Stimulated activated CD8-positive, alpha-beta memory T cell treated with anti-CD3 and anti-CD28 coated beads, Interleukin-15, amount 100 ng/mL, for 48 hours (primary cell): ENCODE data around the gene CDH12.

Source experiments
- DNase-seq, 2 donors: peaks; one replicate each; pipeline ENCODE4 v3.0.0-alpha.2; 2020; ENCODE audit warnings: low read depth in 2 of 2

The CDH12 gene

DNA sequence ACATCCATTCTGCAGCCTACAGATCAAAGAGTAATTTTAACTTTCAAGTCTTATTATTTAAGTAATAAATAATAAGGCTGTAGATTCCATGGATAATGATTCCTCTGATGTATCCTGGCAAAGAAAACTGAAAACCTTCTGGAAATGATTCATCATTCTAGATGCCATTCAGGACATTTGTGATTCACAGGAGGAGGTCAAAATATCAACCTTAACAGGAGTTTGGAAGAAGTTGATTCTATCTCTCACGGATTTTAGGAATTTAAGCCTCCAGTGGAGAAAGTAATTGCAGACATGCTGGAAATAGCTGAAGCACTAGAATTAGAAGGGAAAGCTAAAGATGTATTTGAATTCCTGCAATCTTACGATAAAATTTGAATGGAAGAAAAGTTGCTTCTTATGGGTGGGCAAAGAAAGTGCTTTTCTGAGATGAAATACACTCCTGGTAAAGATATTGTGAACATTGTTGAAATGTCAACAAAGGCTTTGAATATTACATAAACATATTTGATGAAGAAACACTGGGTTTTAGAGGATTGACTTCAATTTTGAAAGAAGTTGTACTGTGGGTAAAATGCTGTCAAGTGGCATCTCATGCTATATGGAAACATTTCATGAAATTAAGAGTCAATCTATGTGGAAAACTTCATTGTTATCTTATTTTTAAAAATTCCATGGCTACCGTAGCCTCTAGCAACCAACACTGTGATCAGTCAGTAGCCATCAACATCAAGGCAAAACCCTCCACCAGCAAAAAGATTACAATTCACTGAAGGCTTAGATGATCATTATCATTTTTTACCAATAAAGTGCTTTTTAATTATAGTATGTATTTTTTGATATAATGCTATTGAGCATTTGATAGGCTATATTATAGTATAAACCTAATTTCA is 1141.0 kb downstream of the CDH12 start:
- no peak for DNase-seq

DNA sequence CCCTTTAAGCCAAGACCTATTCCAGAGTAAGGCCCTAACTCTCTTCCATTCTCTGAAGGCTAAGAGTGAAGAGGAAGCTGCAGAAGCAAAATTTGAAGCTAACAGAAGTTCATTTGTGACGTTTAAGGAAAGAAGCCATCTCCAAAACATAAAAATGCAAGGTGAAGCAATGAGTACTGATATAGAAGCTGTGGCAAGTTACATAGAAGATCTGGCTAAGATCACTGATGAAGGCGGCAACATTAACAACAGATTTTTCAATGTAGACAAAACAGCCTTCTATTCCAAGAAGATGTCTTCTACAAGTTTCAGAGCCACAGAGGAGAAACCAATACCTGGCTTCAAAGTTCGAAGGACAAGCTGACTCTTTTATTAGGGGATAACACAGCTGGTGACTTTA is 1143.4 kb downstream of the CDH12 start:
- no peak for DNase-seq

DNA sequence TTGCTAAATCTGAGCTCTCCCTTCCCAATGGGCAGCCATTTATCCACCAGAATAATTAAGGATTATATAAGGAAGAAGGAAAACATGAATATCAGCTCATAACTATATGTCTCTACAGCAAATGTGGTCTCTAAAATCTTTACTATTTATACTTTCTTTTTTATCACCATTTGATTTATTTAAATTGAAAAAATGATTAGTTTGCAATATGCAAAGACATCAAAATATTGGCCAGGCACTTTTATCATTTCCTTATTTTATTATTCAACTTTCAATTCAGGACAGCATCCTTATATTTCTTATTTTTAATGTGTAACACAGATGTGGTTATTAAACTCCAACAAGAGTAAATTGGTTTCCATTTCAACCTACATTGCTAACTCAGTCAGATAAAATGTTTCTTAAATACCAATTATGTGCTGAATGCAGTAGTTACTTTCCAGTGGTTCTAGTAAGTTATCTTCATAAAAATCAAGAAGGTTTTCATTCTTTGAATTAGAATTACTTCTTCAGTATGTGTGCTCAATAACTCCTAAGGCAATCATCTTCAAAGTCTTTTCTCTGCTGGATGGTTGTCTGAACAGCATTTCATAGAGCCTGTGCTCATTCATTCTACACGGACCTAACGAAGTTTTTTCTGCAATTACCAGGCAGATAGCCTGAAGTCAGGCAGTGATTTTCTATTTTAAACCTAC is 1148.0 kb downstream of the CDH12 start:
- no peak for DNase-seq

DNA sequence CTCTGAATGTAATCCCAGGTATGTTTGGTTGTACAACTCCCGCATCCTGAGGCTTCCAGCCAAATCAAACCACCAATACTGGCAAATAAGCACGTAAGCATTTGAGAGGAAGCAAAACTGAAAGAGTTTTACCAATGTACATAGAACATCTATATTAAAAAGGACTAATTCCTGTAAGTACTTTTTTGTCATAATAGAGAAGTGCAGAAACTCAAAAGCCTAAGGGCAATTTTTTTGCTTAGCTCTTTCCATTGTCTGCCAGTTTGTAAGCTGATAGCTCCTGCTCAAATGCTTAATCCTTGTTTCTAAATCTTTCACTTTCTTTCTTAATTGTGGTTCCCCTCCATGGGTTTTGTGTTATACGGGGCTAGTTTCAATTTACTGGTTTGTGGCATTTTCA is 1151.8 kb downstream of the CDH12 start:
- no peak for DNase-seq
